ENCODE results near the gene WNT3A.

WNT3A gene

GRCh38 chr1:228087771-228088251, 81.0 kb downstream of the WNT3A start:
- Histone ChIP-seq H3K36me3 (ENCODE audit: insufficient read depth, low read length) (peaks cover 10% of the 10 kb centered on the region), H3K9ac (ENCODE audit: low read depth, low read length) (no peak overlapping the region), H3K27me3 (ENCODE audit: insufficient read depth, low read length) (no peaks in the 10 kb centered on the region), H3K27ac (ENCODE audit: low read depth, low read length) (no peak overlapping the region), H3K4me3 (ENCODE audit: low read length) (no peak overlapping the region), H3K9me3 (ENCODE audit: insufficient read depth, low read depth, low read length) (no peaks in the 10 kb centered on the region), H3K4me1 (ENCODE audit: insufficient read depth, low read length) (peaks cover 21% of the 10 kb centered on the region; the same call in 1 of the 2 replicates)
- WGBS: 88% methylated on average over 7 of the region's 7 CpGs

GRCh38 chr1:228088586-228089498, 82.0 kb downstream of the WNT3A start:
- Histone ChIP-seq H3K4me1 (ENCODE audit: insufficient read depth, low read length) (peaks cover 21% of the 10 kb centered on the region; the same call in 1 of the 2 replicates), H3K27me3 (ENCODE audit: insufficient read depth, low read length) (no peaks in the 10 kb centered on the region), H3K9me3 (ENCODE audit: insufficient read depth, low read depth, low read length) (no peaks in the 10 kb centered on the region), H3K36me3 (ENCODE audit: insufficient read depth, low read length) (peaks cover 10% of the 10 kb centered on the region), H3K9ac (ENCODE audit: low read depth, low read length) (no peak overlapping the region), H3K4me3 (ENCODE audit: low read length) (no peak overlapping the region), H3K27ac (ENCODE audit: low read depth, low read length) (no peak overlapping the region)
- 92% methylated on average over 21 of the region's 21 CpGs for WGBS

GRCh38 chr1:228089519-228090380, 83.0 kb downstream of the WNT3A start:
- no peak overlapping the region for H3K27ac ChIP-seq (ENCODE audit: low read depth, low read length)
- peaks cover 10% of the 10 kb centered on the region for H3K36me3 ChIP-seq (ENCODE audit: insufficient read depth, low read length)
- 93% methylated on average over 12 of the region's 12 CpGs for WGBS
- no peak overlapping the region for H3K4me3 ChIP-seq (ENCODE audit: low read length)
- peaks cover 12% of the 10 kb centered on the region; the same call in 1 of the 2 replicates for H3K4me1 ChIP-seq (ENCODE audit: insufficient read depth, low read length)
- H3K27me3 ChIP-seq (ENCODE audit: insufficient read depth, low read length): no peaks in the 10 kb centered on the region
- H3K9me3 ChIP-seq (ENCODE audit: insufficient read depth, low read depth, low read length): no peaks in the 10 kb centered on the region; the same call in 1 of the 2 replicates
- no peak overlapping the region for H3K9ac ChIP-seq (ENCODE audit: low read depth, low read length)

GRCh38 chr1:228090613-228091081, 83.8 kb downstream of the WNT3A start:
- peaks cover 11% of the 10 kb centered on the region for H3K36me3 ChIP-seq (ENCODE audit: insufficient read depth, low read length)
- WGBS: 86% methylated on average over 1 of the region's 2 CpGs
- H3K27ac ChIP-seq (ENCODE audit: low read depth, low read length): no peak overlapping the region
- H3K9ac ChIP-seq (ENCODE audit: low read depth, low read length): no peak overlapping the region
- no peaks in the 10 kb centered on the region; the same call in 1 of the 2 replicates for H3K9me3 ChIP-seq (ENCODE audit: insufficient read depth, low read depth, low read length)
- peaks cover 3% of the 10 kb centered on the region; the same call in 1 of the 2 replicates for H3K4me1 ChIP-seq (ENCODE audit: insufficient read depth, low read length)
- H3K4me3 ChIP-seq (ENCODE audit: low read length): no peak overlapping the region
- no peaks in the 10 kb centered on the region for H3K27me3 ChIP-seq (ENCODE audit: insufficient read depth, low read length)

GRCh38 chr1:228091084-228091483, 84.3 kb downstream of the WNT3A start:
- Histone ChIP-seq H3K27me3 (ENCODE audit: insufficient read depth, low read length) (no peaks in the 10 kb centered on the region), H3K4me3 (ENCODE audit: low read length) (no peak overlapping the region), H3K36me3 (ENCODE audit: insufficient read depth, low read length) (peaks cover 15% of the 10 kb centered on the region), H3K4me1 (ENCODE audit: insufficient read depth, low read length) (peaks cover 3% of the 10 kb centered on the region; the same call in 1 of the 2 replicates), H3K27ac (ENCODE audit: low read depth, low read length) (no peak overlapping the region), H3K9me3 (ENCODE audit: insufficient read depth, low read depth, low read length) (no peaks in the 10 kb centered on the region; the same call in 1 of the 2 replicates), H3K9ac (ENCODE audit: low read depth, low read length) (no peak overlapping the region)
- 91% methylated on average over 4 of the region's 4 CpGs for WGBS

- WGBS: 94% methylated on average over 11 of the region's 11 CpGs
- H3K9me3 ChIP-seq (ENCODE audit: insufficient read depth, low read depth, low read length): no peaks in the 10 kb centered on the region; the same call in 1 of the 2 replicates
- H3K27ac ChIP-seq (ENCODE audit: low read depth, low read length): no peak overlapping the region
- H3K4me1 ChIP-seq (ENCODE audit: insufficient read depth, low read length): no peaks in the 10 kb centered on the region
- no peak overlapping the region for H3K9ac ChIP-seq (ENCODE audit: low read depth, low read length)
- H3K36me3 ChIP-seq (ENCODE audit: insufficient read depth, low read length): peaks cover 25% of the 10 kb centered on the region
- H3K27me3 ChIP-seq (ENCODE audit: insufficient read depth, low read length): no peaks in the 10 kb centered on the region
- H3K4me3 ChIP-seq (ENCODE audit: low read length): no peak overlapping the region
These were observed 85.7 kb downstream of the WNT3A start for GRCh38 chr1:228092342-228093049.

GRCh38 chr1:228093050-228093906, 86.5 kb downstream of the WNT3A start:
- Histone ChIP-seq H3K4me1 (ENCODE audit: insufficient read depth, low read length) (no peaks in the 10 kb centered on the region), H3K4me3 (ENCODE audit: low read length) (no peak overlapping the region), H3K27ac (ENCODE audit: low read depth, low read length) (no peak overlapping the region), H3K27me3 (ENCODE audit: insufficient read depth, low read length) (no peaks in the 10 kb centered on the region), H3K36me3 (ENCODE audit: insufficient read depth, low read length) (peaks cover 28% of the 10 kb centered on the region), H3K9me3 (ENCODE audit: insufficient read depth, low read depth, low read length) (no peaks in the 10 kb centered on the region; the same call in 1 of the 2 replicates), H3K9ac (ENCODE audit: low read depth, low read length) (no peak overlapping the region)
- WGBS: 96% methylated on average over 20 of the region's 20 CpGs

- H3K36me3 ChIP-seq (ENCODE audit: insufficient read depth, low read length): peaks cover 35% of the 10 kb centered on the region
- 88% methylated on average over 13 of the region's 13 CpGs for WGBS
These were observed 87.7 kb downstream of the WNT3A start for GRCh38 chr1:228094432-228095016.

GRCh38 chr1:228095161-228095560, 88.4 kb downstream of the WNT3A start:
- Histone ChIP-seq H3K9me3 (ENCODE audit: insufficient read depth, low read depth, low read length) (no peaks in the 10 kb centered on the region; the same call in 1 of the 2 replicates), H3K9ac (ENCODE audit: low read depth, low read length) (no peak overlapping the region), H3K27me3 (ENCODE audit: insufficient read depth, low read length) (no peaks in the 10 kb centered on the region), H3K27ac (ENCODE audit: low read depth, low read length) (no peak overlapping the region), H3K4me3 (ENCODE audit: low read length) (no peak overlapping the region), H3K36me3 (ENCODE audit: insufficient read depth, low read length) (peaks cover 42% of the 10 kb centered on the region), H3K4me1 (ENCODE audit: insufficient read depth, low read length) (no peaks in the 10 kb centered on the region)
- 99% methylated on average over 3 of the region's 4 CpGs for WGBS

More at GRCh38 chr1:228094432-228095016, 87.7 kb downstream of the WNT3A start:
- H3K27me3 ChIP-seq (ENCODE audit: insufficient read depth, low read length): no peaks in the 10 kb centered on the region
- H3K9ac ChIP-seq (ENCODE audit: low read depth, low read length): no peak overlapping the region
- no peaks in the 10 kb centered on the region for H3K4me1 ChIP-seq (ENCODE audit: insufficient read depth, low read length)
- H3K27ac ChIP-seq (ENCODE audit: low read depth, low read length): no peak overlapping the region
- H3K4me3 ChIP-seq (ENCODE audit: low read length): no peak overlapping the region
- H3K9me3 ChIP-seq (ENCODE audit: insufficient read depth, low read depth, low read length): no peaks in the 10 kb centered on the region; the same call in 1 of the 2 replicates

All from HUES64 (cell line).